ENCODE data around the gene C2CD4B.

C2CD4B gene

GRCh38 chr15:62183130-62183529, 18.0 kb upstream of the C2CD4B start:
- Mint-ChIP-seq H3K27ac (ENCODE audit: low read depth) (no peak overlapping the region), H3K4me1 (no peaks in the 10 kb centered on the region), H3K36me3 (ENCODE audit: insufficient read depth) (no peaks in the 10 kb centered on the region), H3K27me3 (no peaks in the 10 kb centered on the region), H3K4me3 (no peak overlapping the region), H3K9me3 (no peaks in the 10 kb centered on the region)
- ATAC-seq (replicated peaks; ENCODE audit: extremely low read depth, poor library complexity, severe bottlenecking) (no peak), DNase-seq (ENCODE audit: low spot score in 2 of 2) (no peak)

GRCh38 chr15:62173215-62173614, 8.1 kb upstream of the C2CD4B start:
- H3K4me1 Mint-ChIP-seq = no peaks in the 10 kb centered on the region
- ATAC-seq (replicated peaks; ENCODE audit: extremely low read depth, poor library complexity, severe bottlenecking) (no peak), DNase-seq (ENCODE audit: low spot score in 2 of 2) (no peak)
- H3K4me3 Mint-ChIP-seq = no peak overlapping the region
- H3K27me3 Mint-ChIP-seq = peaks cover 50% of the 10 kb centered on the region
- no peaks in the 10 kb centered on the region for H3K36me3 Mint-ChIP-seq (ENCODE audit: insufficient read depth)
- no peaks in the 10 kb centered on the region for H3K9me3 Mint-ChIP-seq
- H3K27ac Mint-ChIP-seq (ENCODE audit: low read depth) = no peak overlapping the region

DNA sequence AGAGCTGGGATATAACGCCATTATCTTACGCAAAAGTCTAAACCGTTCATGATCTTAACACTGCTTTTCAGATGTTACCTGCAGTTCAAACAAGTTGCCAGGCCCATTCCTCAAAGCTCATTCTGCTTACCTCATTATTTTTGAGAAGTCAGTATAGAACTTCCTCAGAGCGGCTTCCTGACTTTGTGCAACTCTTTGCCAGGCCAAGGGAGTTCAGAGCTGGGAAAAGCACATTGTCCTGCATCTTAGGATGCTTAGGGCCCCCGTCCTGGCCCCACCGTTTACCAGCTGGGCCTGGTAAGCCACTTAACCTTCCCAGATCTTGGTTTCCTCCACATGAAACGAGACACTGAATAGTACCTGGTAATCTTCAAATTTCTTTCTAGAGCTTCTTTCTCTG, 6.8 kb upstream of the C2CD4B start:
- H3K9me3 Mint-ChIP-seq = no peaks in the 10 kb centered on the region
- ATAC-seq (replicated peaks; ENCODE audit: extremely low read depth, poor library complexity, severe bottlenecking) (no peak), DNase-seq (ENCODE audit: low spot score in 2 of 2) (no peak)
- H3K27me3 Mint-ChIP-seq = peaks cover 64% of the 10 kb centered on the region
- no peaks in the 10 kb centered on the region for H3K36me3 Mint-ChIP-seq (ENCODE audit: insufficient read depth)
- no peak overlapping the region for H3K4me3 Mint-ChIP-seq
- H3K27ac Mint-ChIP-seq (ENCODE audit: low read depth) = no peak overlapping the region
- H3K4me1 Mint-ChIP-seq = no peaks in the 10 kb centered on the region

- peak overlapping the region; percentile 62 for H3K4me3 Mint-ChIP-seq
Observed at GRCh38 chr15:62165793-62166375, 799 bp upstream of the C2CD4B start.

DNA sequence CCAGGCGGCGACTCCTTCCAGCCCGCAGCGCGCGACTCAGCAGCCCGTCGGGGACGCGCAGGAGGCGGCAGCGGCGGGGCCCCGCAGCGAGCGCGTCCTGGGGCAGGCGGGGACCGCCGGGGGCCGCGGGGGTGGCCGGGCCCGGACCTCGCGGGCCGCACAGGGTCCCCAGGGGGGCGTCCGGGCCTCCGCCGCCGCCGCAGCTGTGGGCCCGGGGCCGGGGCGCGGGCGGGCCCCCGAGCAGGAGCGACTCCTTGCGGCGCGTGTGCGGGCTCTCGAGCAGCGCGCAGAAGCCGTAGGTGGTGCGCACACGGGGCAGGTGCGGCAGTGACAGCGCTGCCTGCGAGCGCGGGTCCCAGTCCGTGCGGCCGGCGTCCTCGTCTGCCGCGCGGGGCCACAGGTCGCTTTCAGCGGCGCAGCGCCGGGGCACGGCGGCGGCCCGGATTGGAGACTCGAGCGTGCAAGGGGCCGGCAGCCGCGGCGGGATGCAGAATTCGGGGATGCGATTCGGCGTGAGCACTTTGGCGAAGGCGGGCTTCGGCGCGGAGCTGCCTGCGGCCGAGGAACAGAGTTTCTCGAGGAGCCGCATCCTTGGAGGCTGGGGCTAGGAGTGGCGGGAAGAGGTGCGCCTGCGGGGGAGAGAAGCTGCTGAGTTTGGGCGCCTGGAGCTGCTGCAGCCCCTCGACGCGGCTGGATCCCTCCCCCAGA, 535 bp downstream of the C2CD4B start:
- peaks cover 91% of the 10 kb centered on the region for H3K27me3 Mint-ChIP-seq
- H3K36me3 Mint-ChIP-seq (ENCODE audit: insufficient read depth) = peaks cover 2% of the 10 kb centered on the region
- peak overlapping the region; percentile 62 for H3K4me3 Mint-ChIP-seq
- DNase-seq (ENCODE audit: low spot score in 2 of 2) (no peak), ATAC-seq (replicated peaks; ENCODE audit: extremely low read depth, poor library complexity, severe bottlenecking) (no peak)
- no peak overlapping the region for H3K27ac Mint-ChIP-seq (ENCODE audit: low read depth)
- H3K9me3 Mint-ChIP-seq = no peaks in the 10 kb centered on the region
- no peaks in the 10 kb centered on the region for H3K4me1 Mint-ChIP-seq

More at GRCh38 chr15:62165793-62166375, 799 bp upstream of the C2CD4B start:
- no peak for DNase-seq (ENCODE audit: low spot score in 2 of 2)
- Mint-ChIP-seq H3K4me1 (no peaks in the 10 kb centered on the region), H3K27ac (ENCODE audit: low read depth) (no peak overlapping the region), H3K27me3 (peaks cover 79% of the 10 kb centered on the region), H3K36me3 (ENCODE audit: insufficient read depth) (peaks cover 2% of the 10 kb centered on the region), H3K9me3 (no peaks in the 10 kb centered on the region)
- ATAC-seq (replicated peaks; ENCODE audit: extremely low read depth, poor library complexity, severe bottlenecking) = no peak

- Mint-ChIP-seq H3K4me3 (no peak overlapping the region), H3K27ac (ENCODE audit: low read depth) (no peak overlapping the region)
- no peak for DNase-seq (ENCODE audit: low spot score in 2 of 2)
Observed at GRCh38 chr15:62164014-62164395, 1.1 kb downstream of the C2CD4B start.

GRCh38 chr15:62163397-62164013, 1.6 kb downstream of the C2CD4B start:
- no peaks in the 10 kb centered on the region for H3K4me1 Mint-ChIP-seq
- H3K9me3 Mint-ChIP-seq = no peaks in the 10 kb centered on the region
- H3K27me3 Mint-ChIP-seq = peaks cover 91% of the 10 kb centered on the region
- no peak for ATAC-seq (replicated peaks; ENCODE audit: extremely low read depth, poor library complexity, severe bottlenecking)
- H3K27ac Mint-ChIP-seq (ENCODE audit: low read depth) = no peak overlapping the region
- DNase-seq (ENCODE audit: low spot score in 2 of 2) = no peak
- H3K36me3 Mint-ChIP-seq (ENCODE audit: insufficient read depth) = peaks cover 2% of the 10 kb centered on the region
- peak overlapping the region; percentile 44 for H3K4me3 Mint-ChIP-seq

More at GRCh38 chr15:62164014-62164395, 1.1 kb downstream of the C2CD4B start:
- Mint-ChIP-seq H3K36me3 (ENCODE audit: insufficient read depth) (peaks cover 2% of the 10 kb centered on the region), H3K27me3 (peaks cover 91% of the 10 kb centered on the region), H3K9me3 (no peaks in the 10 kb centered on the region), H3K4me1 (no peaks in the 10 kb centered on the region)
- ATAC-seq (replicated peaks; ENCODE audit: extremely low read depth, poor library complexity, severe bottlenecking) = no peak

DNA sequence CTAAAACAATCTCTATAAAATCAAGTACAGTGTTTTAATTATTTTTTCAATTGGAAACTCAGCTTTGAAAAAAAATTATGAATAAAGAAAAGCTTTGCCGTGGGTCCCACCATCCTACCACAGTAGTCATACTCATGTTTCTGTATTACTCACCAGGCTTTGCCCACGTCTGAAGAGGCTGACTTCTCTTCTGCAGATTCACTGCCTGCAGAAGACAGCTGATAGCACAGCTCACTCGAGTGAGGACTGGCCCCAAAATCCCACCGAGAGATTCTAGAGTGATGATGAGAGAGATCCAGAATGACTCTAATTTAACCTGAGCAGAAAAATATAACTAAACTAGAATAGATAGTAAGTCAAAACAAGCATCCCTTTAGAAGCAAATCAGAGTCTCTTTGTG, 11.9 kb downstream of the C2CD4B start:
- peaks cover 67% of the 10 kb centered on the region for H3K27me3 Mint-ChIP-seq
- no peak for DNase-seq (ENCODE audit: low spot score in 2 of 2)
- H3K4me3 Mint-ChIP-seq = no peak overlapping the region
- H3K4me1 Mint-ChIP-seq = no peaks in the 10 kb centered on the region
- H3K9me3 Mint-ChIP-seq = no peaks in the 10 kb centered on the region
- no peak overlapping the region for H3K27ac Mint-ChIP-seq (ENCODE audit: low read depth)
- no peak for ATAC-seq (replicated peaks; ENCODE audit: extremely low read depth, poor library complexity, severe bottlenecking)
- no peaks in the 10 kb centered on the region for H3K36me3 Mint-ChIP-seq (ENCODE audit: insufficient read depth)

- H3K27ac Mint-ChIP-seq (ENCODE audit: low read depth) = no peak overlapping the region
- no peaks in the 10 kb centered on the region for H3K9me3 Mint-ChIP-seq
- ATAC-seq (replicated peaks; ENCODE audit: extremely low read depth, poor library complexity, severe bottlenecking) (no peak), DNase-seq (ENCODE audit: low spot score in 2 of 2) (no peak)
- H3K36me3 Mint-ChIP-seq (ENCODE audit: insufficient read depth) = peaks cover 2% of the 10 kb centered on the region
- H3K27me3 Mint-ChIP-seq = peaks cover 50% of the 10 kb centered on the region
- H3K4me3 Mint-ChIP-seq = no peak overlapping the region
- H3K4me1 Mint-ChIP-seq = no peaks in the 10 kb centered on the region
Observed at GRCh38 chr15:62150445-62150844, 14.6 kb downstream of the C2CD4B start.

- Mint-ChIP-seq H3K4me1 (no peaks in the 10 kb centered on the region), H3K27me3 (peaks cover 43% of the 10 kb centered on the region), H3K36me3 (ENCODE audit: insufficient read depth) (peaks cover 2% of the 10 kb centered on the region), H3K4me3 (no peak overlapping the region), H3K27ac (ENCODE audit: low read depth) (no peak overlapping the region), H3K9me3 (no peaks in the 10 kb centered on the region)
- DNase-seq (ENCODE audit: low spot score in 2 of 2) = no peak
- no peak for ATAC-seq (replicated peaks; ENCODE audit: extremely low read depth, poor library complexity, severe bottlenecking)
Observed at GRCh38 chr15:62149729-62150128, 15.4 kb downstream of the C2CD4B start.

DNA sequence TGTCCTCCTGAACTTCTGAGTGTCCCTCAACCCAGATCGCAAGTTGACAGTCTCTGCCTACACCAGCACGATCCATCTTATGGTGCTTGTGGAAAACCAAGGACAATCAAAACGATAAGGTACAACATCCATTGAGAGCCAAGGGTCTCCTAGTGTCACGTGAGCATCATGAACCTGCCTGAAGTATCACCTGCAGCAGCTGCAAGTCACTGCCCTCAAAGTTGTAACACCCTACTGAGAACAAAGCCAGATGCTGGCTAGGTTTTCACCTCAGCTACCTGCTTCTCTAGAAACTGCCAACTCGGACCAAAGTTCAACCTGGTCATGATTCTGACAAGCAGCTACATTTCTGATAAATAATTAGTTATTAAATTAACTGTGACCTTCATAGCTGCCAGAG, 17.5 kb downstream of the C2CD4B start:
- H3K4me1 Mint-ChIP-seq = no peaks in the 10 kb centered on the region
- no peaks in the 10 kb centered on the region for H3K9me3 Mint-ChIP-seq
- peaks cover 2% of the 10 kb centered on the region for H3K36me3 Mint-ChIP-seq (ENCODE audit: insufficient read depth)
- no peak overlapping the region for H3K4me3 Mint-ChIP-seq
- H3K27ac Mint-ChIP-seq (ENCODE audit: low read depth) = no peak overlapping the region
- H3K27me3 Mint-ChIP-seq = peaks cover 41% of the 10 kb centered on the region
- DNase-seq (ENCODE audit: low spot score in 2 of 2) (no peak), ATAC-seq (replicated peaks; ENCODE audit: extremely low read depth, poor library complexity, severe bottlenecking) (no peak)

- Mint-ChIP-seq H3K4me1 (no peaks in the 10 kb centered on the region), H3K27me3 (peaks cover 39% of the 10 kb centered on the region), H3K36me3 (ENCODE audit: insufficient read depth) (peaks cover 2% of the 10 kb centered on the region), H3K9me3 (no peaks in the 10 kb centered on the region), H3K4me3 (no peak overlapping the region), H3K27ac (ENCODE audit: low read depth) (no peak overlapping the region)
- ATAC-seq (replicated peaks; ENCODE audit: extremely low read depth, poor library complexity, severe bottlenecking) (no peak), DNase-seq (ENCODE audit: low spot score in 2 of 2) (no peak)
Observed at GRCh38 chr15:62147149-62147548, 17.9 kb downstream of the C2CD4B start.
